B cell (primary cell): ENCODE measurements around the gene PDCD7.
"Not testable (repeated sequence)": the region's sequence is repeated elsewhere in the genome, so short reads cannot be mapped to it uniquely, and the experiment has no call there.

ENCODE experiments used
- EZH2 ChIP-seq: IDR thresholded peaks from 2 replicates; pipeline ENCODE4 v1.6.1; 2012; ENCODE audit warnings: borderline replicate concordance, low read depth, mild to moderate bottlenecking, moderate library complexity, low read length; ENCODE audit not compliant: insufficient read depth, poor library complexity, severe bottlenecking
- TF ChIP-seq, protein P1 (sequence below): fragments of 200-600 bp; IDR thresholded peaks from one replicate; pipeline ENCODE4 v1.8.0; 2022; ENCODE audit warnings: antibody characterized with exemption, mild to moderate bottlenecking

- TF ChIP-seq, protein P1, sequence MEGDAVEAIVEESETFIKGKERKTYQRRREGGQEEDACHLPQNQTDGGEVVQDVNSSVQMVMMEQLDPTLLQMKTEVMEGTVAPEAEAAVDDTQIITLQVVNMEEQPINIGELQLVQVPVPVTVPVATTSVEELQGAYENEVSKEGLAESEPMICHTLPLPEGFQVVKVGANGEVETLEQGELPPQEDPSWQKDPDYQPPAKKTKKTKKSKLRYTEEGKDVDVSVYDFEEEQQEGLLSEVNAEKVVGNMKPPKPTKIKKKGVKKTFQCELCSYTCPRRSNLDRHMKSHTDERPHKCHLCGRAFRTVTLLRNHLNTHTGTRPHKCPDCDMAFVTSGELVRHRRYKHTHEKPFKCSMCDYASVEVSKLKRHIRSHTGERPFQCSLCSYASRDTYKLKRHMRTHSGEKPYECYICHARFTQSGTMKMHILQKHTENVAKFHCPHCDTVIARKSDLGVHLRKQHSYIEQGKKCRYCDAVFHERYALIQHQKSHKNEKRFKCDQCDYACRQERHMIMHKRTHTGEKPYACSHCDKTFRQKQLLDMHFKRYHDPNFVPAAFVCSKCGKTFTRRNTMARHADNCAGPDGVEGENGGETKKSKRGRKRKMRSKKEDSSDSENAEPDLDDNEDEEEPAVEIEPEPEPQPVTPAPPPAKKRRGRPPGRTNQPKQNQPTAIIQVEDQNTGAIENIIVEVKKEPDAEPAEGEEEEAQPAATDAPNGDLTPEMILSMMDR = not testable (repeated sequence)
- not testable (repeated sequence) for TF ChIP-seq EZH2
These were observed 57.8 kb downstream of the PDCD7 start for GRCh38 chr15:65075607-65076395.
